OCI-LY1 (cell line): ENCODE results near the gene PREX1.
"Not testable (repeated sequence)": the region's sequence is repeated elsewhere in the genome, so short reads cannot be mapped to it uniquely, and the experiment has no call there.

Source experiments
- H2AFZ ChIP-seq: fragments of 200-600 bp; sonication (generic), shearing (Covaris generic); 2 replicates; pipeline ENCODE4 v1.6.0; 2014; ENCODE audit warnings: antibody characterized with exemption, mild to moderate bottlenecking, low read length
- H3F3A ChIP-seq: fragments of 200-600 bp; sonication (generic), shearing (Covaris generic); 2 replicates; pipeline ENCODE4 v1.6.0; 2014; ENCODE audit warnings: mild to moderate bottlenecking, antibody characterized with exemption, low read length, moderate library complexity; ENCODE audit not compliant: insufficient read depth
- H3K27ac ChIP-seq: fragments of 200-600 bp; sonication (generic); 2 replicates; pipeline ENCODE4 v1.5.1; 2014; ENCODE audit warnings: low read length, mixed run types, mild to moderate bottlenecking, low read depth; ENCODE audit not compliant: poor library complexity, severe bottlenecking
- H3K27me3 ChIP-seq: fragments of 200-600 bp; sonication (generic); 2 replicates; pipeline ENCODE4 v1.6.0; 2014; ENCODE audit warnings: antibody characterized with exemption, mild to moderate bottlenecking, low read length, moderate library complexity; ENCODE audit not compliant: insufficient read depth
- H3K36me3 ChIP-seq: fragments of 200-600 bp; sonication (generic); 2 replicates; pipeline ENCODE4 v1.6.1; 2014; ENCODE audit warnings: mild to moderate bottlenecking, antibody characterized with exemption, low read length, moderate library complexity, mixed read lengths; ENCODE audit not compliant: insufficient read depth
- H3K4me1 ChIP-seq: fragments of 200-600 bp; sonication (generic); 2 replicates; pipeline ENCODE4 v1.5.1; 2014; ENCODE audit warnings: mild to moderate bottlenecking, low read length, moderate library complexity; ENCODE audit not compliant: insufficient read depth, severe bottlenecking
- H3K4me2 ChIP-seq: fragments of 200-600 bp; sonication (generic), shearing (Covaris generic); 2 replicates; pipeline ENCODE4 v1.6.1; 2014; ENCODE audit warnings: low read length
- H3K4me3 ChIP-seq: fragments of 200-600 bp; sonication (generic); 2 replicates; pipeline ENCODE4 v1.5.1; 2014; ENCODE audit warnings: low read length, low read depth, mild to moderate bottlenecking, mixed read lengths; ENCODE audit not compliant: poor library complexity, severe bottlenecking
- H3K79me2 ChIP-seq: fragments of 200-600 bp; shearing (Covaris generic); 2 replicates; pipeline ENCODE4 v1.6.1; 2016; ENCODE audit warnings: mixed run types, low read length, mixed read lengths; ENCODE audit not compliant: insufficient read depth
- H3K9ac ChIP-seq: fragments of 200-600 bp; sonication (generic), shearing (Covaris generic); 2 replicates; pipeline ENCODE4 v1.6.1; 2014; ENCODE audit warnings: mild to moderate bottlenecking, low read length, mixed read lengths
- H3K9me2 ChIP-seq: fragments of 200-600 bp; sonication (generic), shearing (Covaris generic); 2 replicates; pipeline ENCODE4 v1.6.1; 2014; ENCODE audit warnings: low read depth, mild to moderate bottlenecking, low read length, mixed read lengths
- H3K9me3 ChIP-seq: fragments of 200-600 bp; shearing (Covaris generic); 2 replicates; pipeline ENCODE4 v1.6.1; 2014; ENCODE audit warnings: low read length, mixed read lengths
- H4K20me1 ChIP-seq: fragments of 200-600 bp; sonication (generic), shearing (Covaris generic); 2 replicates; pipeline ENCODE4 v1.6.0; 2016; ENCODE audit warnings: mild to moderate bottlenecking, low read length; ENCODE audit not compliant: insufficient read depth
- EZH2 ChIP-seq: fragments of 200-600 bp; sonication (generic), shearing (Covaris generic); IDR thresholded peaks from 2 replicates; pipeline ENCODE4 v1.8.0; 2017; ENCODE audit warnings: borderline replicate concordance, mixed run types, mild to moderate bottlenecking, antibody characterized with exemption, low read length, moderate library complexity, mixed read lengths
- TF ChIP-seq, protein P1 (sequence below): fragments of 200-600 bp; sonication (generic), shearing (Covaris generic); IDR thresholded peaks from 2 replicates; pipeline ENCODE4 v1.5.1; 2017; ENCODE audit warnings: mild to moderate bottlenecking, antibody characterized with exemption, low read length, moderate library complexity, mixed read lengths

The PREX1 gene

DNA sequence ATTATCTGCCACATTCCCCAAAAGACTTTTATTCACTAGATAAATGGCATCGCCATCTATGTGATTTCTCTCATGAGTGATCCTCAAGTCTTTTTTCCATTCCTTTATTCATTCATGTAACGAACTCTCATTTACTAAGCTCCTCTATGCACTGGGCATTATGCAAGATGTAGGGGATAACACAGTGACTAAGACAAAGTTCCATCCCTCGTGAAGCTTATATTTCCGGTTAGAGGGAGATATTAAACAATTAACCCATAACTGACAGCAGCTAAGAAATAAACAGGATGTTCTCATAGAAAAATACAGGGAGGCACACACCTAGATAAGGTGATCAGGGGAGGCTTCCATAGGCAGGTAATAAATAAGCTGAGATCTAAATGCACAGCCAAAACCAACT, 17.2 kb upstream of the PREX1 start:
- H3K27ac ChIP-seq, result no peak overlapping the region
- peaks cover 7% of the 10 kb centered on the region for H3K4me1 ChIP-seq
- no peak for TF ChIP-seq EZH2

DNA sequence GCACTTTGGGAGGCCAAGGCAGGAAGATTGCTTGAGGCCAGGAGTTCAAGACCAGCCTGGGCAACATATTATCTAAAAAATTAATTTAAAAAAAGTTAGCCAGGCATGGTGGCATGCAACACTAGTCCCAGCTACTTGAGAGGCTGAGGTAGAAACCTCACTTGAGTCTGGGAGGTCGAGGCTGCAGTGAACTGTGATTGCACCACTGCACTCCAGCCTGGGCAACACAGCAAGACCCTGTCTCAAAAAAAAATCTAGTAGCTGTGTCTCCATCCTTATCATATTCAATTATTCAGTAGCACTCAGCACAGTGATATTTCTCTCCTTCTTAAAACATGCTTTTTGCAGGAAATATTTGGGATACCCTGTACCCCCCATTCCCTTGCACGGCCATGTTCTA, 16.1 kb upstream of the PREX1 start:
- not testable (repeated sequence) for H3K4me2 ChIP-seq, H3K4me1 ChIP-seq, H3K9ac ChIP-seq, H3K36me3 ChIP-seq, H4K20me1 ChIP-seq, H3K27me3 ChIP-seq, H3F3A ChIP-seq, H2AFZ ChIP-seq, H3K9me3 ChIP-seq, H3K27ac ChIP-seq, H3K9me2 ChIP-seq, H3K79me2 ChIP-seq, H3K4me3 ChIP-seq

More for the DNA sequence above, 17.2 kb upstream of the PREX1 start:
- no peak overlapping the region for H2AFZ ChIP-seq
- H3K9ac ChIP-seq, result no peak overlapping the region
- no peaks in the 10 kb centered on the region for H3K9me3 ChIP-seq
- H4K20me1 ChIP-seq, result no peaks in the 10 kb centered on the region
- H3K9me2 ChIP-seq, result no peaks in the 10 kb centered on the region
- no peaks in the 10 kb centered on the region for H3K79me2 ChIP-seq
- H3K27me3 ChIP-seq, result no peaks in the 10 kb centered on the region
- H3K4me3 ChIP-seq, result no peak overlapping the region
- H3K4me2 ChIP-seq, result no peak overlapping the region
- no peaks in the 10 kb centered on the region for H3K36me3 ChIP-seq
- H3F3A ChIP-seq, result no peaks in the 10 kb centered on the region

DNA sequence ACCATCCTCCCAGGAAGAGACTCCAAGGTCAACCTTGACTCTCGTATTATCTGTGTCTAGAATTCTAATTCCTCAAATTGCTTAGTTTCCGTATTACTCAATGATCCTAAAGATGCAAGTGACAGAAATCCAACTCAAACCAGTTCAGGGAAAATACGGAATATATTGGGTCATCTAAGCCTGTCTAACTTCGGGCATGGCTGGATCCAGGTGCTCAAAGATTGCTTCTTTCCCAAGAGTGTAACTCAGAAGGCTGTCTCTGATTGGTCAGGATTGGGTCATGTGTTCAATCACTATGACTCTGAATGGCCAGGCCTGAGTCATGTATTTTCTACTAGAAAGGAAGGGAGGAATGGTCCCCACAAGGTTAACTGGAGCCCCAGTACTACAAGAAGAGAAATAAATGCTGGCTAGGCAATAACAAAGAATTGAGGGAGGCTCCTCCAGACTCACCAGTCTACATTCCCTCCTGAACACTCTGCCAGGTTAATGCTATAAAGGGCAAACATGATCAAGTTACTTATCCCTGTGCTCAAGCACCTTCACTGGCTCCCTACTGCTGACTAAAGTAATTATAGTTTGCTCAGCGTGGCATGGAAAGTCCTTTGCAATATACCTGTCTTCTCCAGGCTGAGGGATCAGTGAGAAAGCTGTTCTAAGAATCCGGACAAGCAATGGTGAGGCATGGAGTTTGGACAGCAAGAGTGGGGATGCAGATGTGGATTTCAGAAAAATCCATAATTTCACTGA, 15.4 kb upstream of the PREX1 start:
- Histone ChIP-seq H4K20me1 (no peaks in the 10 kb centered on the region), H3F3A (no peaks in the 10 kb centered on the region), H3K4me3 (no peak overlapping the region), H3K4me1 (peaks cover 7% of the 10 kb centered on the region), H3K36me3 (no peaks in the 10 kb centered on the region), H3K4me2 (no peak overlapping the region), H3K27me3 (no peaks in the 10 kb centered on the region), H3K9ac (no peak overlapping the region), H3K79me2 (no peaks in the 10 kb centered on the region), H2AFZ (no peak overlapping the region), H3K27ac (no peak overlapping the region), H3K9me3 (no peaks in the 10 kb centered on the region), H3K9me2 (no peaks in the 10 kb centered on the region)
- TF ChIP-seq, protein P1, sequence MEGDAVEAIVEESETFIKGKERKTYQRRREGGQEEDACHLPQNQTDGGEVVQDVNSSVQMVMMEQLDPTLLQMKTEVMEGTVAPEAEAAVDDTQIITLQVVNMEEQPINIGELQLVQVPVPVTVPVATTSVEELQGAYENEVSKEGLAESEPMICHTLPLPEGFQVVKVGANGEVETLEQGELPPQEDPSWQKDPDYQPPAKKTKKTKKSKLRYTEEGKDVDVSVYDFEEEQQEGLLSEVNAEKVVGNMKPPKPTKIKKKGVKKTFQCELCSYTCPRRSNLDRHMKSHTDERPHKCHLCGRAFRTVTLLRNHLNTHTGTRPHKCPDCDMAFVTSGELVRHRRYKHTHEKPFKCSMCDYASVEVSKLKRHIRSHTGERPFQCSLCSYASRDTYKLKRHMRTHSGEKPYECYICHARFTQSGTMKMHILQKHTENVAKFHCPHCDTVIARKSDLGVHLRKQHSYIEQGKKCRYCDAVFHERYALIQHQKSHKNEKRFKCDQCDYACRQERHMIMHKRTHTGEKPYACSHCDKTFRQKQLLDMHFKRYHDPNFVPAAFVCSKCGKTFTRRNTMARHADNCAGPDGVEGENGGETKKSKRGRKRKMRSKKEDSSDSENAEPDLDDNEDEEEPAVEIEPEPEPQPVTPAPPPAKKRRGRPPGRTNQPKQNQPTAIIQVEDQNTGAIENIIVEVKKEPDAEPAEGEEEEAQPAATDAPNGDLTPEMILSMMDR, result no peak
- TF ChIP-seq EZH2, result no peak

DNA sequence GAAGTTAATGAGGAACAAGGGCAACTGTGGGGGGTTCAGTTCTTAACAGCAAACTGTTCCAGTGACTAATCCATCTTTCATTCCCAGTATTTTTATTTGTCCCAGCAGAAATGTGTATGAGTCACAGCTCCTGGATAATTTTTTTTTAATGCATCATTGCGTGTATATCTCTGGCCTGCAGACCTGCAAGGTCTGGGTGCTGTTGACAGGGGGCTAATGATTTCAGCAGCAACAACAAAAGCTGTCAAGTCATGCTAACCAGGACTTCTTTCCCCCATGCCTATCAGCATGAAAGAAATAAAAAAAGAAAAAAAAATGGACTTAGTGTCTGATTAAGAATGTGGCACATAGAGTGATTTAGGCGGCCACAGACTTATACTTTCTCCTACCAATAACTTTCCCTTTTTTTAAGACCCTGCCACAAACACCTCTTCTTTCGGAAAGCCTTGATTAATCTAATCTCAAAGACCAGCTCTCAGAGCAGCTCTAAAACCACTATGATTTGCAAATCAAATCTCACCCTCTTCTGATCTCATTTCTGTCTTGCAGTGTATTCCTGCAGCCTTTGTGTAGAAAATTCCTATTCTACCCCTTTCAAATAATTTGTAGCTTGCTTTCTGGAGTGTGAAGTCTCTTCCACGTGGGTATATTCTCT, 14.2 kb upstream of the PREX1 start:
- H3K4me3 ChIP-seq, result no peak overlapping the region
- H2AFZ ChIP-seq, result no peak overlapping the region
- H3F3A ChIP-seq, result no peaks in the 10 kb centered on the region
- no peaks in the 10 kb centered on the region for H3K36me3 ChIP-seq
- no peak overlapping the region for H3K9ac ChIP-seq
- no peaks in the 10 kb centered on the region for H3K79me2 ChIP-seq
- H3K9me3 ChIP-seq, result no peaks in the 10 kb centered on the region
- no peaks in the 10 kb centered on the region for H3K27me3 ChIP-seq
- H3K4me1 ChIP-seq, result peaks cover 6% of the 10 kb centered on the region
- no peak overlapping the region for H3K4me2 ChIP-seq
- H3K27ac ChIP-seq, result no peak overlapping the region
- H3K9me2 ChIP-seq, result no peaks in the 10 kb centered on the region
- no peak for TF ChIP-seq EZH2
- TF ChIP-seq, protein P1, result no peak
- no peaks in the 10 kb centered on the region for H4K20me1 ChIP-seq
